IPS-NIHi11 (cell line): ENCODE results near the gene CFAP299.
A peak's percentile ranks its signal among the peaks of the same experiment; 100 is the strongest.

Experiments
- DNase-seq: peaks from one replicate; pipeline ENCODE4 v3.0.0; 2012; ENCODE audit warnings: mixed read lengths, low spot score

CFAP299 gene

DNA sequence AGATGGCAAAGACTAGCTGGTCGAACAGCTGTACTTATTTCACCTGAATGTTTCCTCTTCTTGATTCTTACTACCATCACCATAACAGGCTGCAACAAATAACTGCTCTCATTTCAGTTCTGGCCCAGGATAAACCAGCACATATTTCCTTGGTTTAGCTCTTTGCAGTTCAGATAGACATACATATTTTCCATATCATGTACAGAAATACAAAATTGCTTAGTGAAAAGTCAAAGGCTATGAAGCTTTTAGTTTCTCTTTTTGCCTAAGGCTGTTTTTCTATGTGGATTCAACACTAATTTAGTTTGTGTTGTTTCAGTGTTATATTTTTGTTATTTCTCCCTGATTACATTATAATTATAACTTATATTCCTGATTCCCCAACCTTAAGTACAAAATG lies 591.4 kb downstream of the CFAP299 start:
- DNase-seq = no peak

DNA sequence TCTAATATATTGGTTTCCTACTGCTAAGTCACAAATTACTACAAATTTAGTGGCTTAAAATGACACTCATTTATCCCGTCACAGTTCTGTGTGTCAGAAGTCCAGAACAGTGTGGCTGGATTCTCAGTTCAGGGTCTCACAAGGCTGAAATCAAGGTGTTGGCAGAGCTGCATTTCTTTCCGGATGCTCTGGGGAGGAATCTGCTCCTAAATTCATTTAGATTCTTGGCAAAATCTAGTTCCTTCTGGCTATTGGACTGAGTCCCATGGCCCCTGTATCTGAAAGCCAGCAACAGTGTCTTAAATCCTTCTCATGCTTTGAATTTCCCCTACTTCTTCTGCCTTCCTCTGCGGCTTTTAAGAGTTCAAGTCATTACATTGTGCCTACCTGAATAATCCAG lies 591.9 kb downstream of the CFAP299 start:
- no peak for DNase-seq

DNA sequence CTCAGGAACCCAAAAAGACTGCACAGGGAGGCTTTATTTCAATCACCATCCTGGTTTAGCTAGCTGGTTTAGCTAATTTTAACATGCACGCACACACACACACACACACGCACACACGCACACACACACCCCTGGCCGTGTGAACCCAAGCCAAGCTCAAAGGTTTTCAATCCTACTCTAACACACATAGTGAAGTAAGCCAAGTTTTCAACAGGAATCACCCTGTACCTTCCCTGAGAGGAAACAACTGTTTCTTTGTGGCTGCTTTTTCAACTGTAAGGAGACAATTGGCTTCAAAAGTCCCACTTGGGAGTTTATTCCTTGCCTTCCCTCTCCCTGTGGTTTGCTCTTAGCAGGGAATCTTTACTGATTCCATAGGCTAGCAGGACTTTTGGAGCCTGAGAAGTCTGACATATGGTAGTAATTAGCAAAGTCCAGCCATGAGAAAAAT lies 596.1 kb downstream of the CFAP299 start:
- no peak for DNase-seq

DNA sequence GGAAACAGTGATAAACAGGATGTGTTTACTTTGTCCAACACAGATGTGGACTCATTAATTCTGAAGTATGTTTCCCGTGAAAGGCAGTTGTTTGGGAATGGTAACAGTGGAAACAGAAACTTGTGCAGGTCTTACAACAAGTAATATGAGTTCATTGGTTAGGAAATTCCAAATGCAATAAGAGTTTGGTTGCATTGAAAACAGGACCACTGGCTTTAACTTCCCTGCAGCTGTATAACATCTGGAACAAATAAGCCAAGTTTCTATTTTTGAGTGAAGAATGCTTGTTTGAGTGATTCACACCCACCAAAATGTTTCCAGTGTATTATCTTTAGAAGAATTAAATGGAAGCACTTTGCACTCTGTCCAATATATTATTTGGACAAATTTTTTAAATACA lies 612.6 kb downstream of the CFAP299 start:
- DNase-seq = no peak

DNA sequence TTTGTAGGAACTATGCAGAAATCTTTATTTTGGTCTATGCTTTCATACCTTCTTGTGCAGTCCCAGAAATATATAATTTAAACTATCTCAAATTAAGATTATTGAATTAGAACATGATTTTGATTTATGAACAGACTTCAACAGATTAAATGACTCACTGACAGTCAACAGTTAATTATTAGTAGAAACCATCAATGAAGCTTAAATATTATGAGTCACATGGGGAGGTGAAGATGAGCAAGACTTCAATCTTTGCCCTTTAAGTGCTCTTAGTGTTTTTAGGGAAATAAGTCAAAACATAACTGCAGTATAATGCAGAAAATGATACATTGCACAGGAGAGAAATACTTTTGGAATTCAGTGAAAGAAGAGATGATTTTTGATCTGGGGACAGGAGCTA lies 613.5 kb downstream of the CFAP299 start:
- DNase-seq = no peak

DNA sequence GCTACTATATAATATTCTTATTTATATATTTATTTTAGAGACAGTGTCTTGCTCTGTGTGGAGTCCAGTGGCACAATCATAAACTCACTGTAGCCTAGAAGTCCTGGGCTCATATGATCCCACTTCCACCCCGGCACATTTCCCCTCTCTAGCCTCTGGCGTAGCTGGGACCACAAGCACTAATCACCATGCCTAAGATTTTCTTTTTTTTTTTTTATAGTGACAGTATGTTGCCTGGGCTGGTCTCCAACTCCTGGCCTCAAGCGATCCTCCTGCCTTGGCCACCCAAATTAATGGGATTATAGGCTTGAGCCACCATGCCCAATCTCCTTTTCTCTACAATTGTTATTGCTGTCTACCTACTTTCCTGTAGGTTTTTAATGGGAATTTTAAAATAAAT lies 620.9 kb downstream of the CFAP299 start:
- DNase-seq = no peak

DNA sequence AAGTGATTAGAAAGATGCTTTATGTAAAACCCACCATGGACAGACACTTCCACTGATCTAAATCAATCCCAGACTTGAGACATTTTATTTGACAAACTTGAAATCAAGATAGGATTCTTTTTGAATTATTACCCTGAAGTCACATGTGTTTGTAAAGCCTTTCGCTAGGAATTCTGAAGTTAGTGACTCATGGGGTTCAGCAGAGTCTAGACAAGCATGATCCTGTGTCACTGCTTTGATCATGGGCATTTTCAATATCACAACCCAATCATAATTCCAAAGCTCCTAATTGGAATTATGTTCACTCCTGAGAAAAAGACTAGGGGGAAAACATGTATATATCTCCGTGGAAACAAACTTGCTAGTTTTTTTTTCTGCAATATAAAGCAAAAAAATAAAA lies 627.5 kb downstream of the CFAP299 start:
- DNase-seq = no peak

DNA sequence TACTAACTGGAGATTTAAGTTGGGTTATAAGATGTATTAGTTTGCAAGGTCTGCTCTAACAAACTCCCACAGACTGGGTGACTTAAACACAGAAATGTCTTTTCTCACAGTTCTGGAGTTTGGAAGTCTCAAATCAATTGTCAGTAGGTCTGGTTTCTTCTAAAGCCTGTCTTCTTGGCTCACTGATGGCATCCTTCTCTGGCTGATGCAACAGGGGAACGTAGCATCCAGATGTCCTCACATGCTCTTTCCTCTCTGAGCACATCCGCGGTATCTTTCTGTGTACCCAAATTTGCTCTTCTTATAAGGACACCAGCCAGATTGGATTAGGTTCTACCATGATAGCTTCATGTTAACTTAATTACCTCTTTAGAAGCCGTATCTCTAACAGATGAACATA lies 631.8 kb downstream of the CFAP299 start:
- no peak for DNase-seq

DNA sequence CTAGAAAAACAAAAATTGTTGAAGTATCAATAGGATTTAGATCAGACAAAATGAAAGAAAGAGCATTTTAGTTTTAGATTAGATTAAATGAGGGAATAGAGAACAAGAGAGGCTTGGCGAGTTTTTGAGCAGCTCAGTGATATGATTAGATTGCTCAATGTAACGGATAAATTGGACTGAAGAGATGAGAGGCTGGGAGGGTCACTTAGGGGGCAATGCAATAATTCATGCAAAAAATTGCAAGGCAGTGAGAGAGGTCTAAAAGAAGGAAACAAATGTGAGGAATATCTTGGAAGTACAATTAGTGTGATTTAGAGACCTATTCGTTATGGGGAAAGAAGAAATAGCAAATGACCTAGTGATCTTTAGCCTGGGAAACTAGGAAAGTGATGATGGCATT lies 644.7 kb downstream of the CFAP299 start:
- no peak for DNase-seq

DNA sequence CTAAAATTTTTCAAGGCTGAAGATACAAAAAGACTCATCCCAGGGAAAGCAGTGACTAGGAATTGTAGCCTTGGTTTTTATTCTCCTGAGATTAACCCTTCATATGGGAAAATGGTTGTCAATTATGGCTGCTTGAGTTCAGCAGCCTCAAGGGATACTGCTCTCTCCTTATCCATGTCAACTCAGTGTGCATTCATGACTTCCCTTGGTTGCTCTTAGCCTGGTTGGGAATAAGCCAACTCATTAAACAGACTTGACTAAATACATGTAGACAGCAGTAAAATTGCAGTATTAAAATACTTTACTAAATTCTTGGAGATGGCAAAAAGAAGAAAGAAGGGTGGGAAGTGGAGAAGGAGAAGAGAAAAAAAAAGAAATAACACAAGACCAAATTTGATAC lies 650.5 kb downstream of the CFAP299 start:
- DNase-seq = no peak

DNA sequence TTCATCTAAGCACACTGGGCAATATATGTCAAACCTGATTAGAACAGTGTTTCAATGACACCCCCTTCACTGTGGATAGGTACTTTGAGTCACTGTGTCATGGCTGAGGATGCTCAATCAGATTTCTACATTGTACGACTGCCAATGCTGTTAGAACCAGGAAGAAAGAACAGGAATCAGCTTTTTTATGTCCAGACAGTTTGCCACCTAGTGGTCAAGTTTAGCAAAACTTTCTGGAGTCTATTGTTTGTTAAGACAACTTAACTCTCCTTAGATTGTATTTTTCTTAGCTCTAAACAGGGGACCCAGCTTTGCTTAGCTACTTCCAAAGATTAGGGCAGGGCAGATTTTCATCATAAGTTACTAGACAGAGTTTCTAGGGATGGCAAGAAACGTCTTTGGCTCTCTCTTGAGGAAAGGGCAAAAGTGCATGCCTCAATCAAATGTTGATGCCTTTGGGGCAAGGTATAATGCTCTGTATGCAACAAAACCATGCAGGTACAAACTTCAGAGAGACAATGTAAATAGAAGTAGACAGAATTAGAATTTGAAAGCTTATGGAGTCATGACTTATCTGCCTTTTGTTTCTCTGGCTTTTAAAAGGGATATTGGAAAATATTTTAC lies 654.5 kb downstream of the CFAP299 start:
- DNase-seq = peak; percentile 40

DNA sequence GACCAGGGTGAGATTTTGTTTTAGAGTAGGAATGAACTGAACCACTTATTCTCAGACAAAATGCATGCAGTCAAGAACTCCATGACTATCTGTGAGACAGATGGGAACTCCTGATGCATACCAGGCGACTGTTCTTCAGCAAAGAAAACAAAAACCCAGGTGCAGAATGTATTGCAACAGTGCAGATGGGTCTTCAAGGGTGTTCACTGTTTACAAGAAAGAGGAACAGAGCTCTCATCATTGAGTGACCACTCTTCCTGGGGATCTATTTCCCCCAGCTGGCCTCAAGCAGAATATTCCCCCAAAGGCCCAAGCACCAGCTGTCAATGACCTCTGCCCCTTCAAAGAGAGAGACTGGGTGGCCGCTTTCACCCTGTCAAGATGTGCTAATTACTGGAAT lies 655.3 kb downstream of the CFAP299 start:
- peak; percentile 7 for DNase-seq

DNA sequence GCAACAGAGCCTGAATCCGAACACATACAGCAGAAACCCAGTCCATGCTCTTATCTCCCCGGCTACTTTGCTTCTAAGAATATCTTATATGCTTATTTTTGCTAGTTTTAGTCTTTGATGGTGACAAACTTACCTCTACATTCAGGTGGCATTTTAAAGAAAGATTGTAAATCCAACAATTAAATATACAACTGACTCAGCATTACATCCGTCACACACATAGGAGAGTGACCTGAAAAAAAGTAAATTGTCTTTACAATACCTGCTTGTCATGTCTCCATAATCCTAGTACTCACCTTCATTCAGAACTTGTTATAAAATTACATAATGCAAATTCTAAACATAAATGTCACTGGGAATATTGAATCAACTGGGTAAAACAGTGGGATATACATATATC lies 664.4 kb downstream of the CFAP299 start:
- DNase-seq = no peak

DNA sequence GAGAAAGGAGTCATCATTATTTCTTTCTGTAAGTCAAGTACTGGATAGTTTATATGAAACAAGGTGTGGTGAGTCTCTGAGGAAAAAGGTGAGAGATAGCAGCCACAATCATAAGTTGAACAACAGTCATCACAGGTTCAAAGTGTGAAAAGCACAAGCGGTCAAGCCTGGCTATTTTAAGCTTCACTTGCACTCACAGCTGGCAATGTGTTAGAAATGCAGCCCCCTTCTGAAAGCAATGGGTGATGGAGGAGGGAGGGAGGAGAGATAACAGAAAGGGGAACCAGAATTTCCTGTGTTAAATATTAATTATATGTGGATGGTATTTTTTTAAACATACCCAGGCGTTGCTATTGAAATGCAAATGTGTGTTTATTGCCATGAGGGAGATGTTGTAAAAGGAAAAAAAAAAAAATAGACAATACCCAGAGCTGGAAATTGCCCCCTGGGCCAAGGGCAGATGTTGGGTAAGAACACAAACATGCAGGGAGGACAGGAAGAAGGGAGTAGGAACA lies 668.1 kb downstream of the CFAP299 start:
- no peak for DNase-seq

DNA sequence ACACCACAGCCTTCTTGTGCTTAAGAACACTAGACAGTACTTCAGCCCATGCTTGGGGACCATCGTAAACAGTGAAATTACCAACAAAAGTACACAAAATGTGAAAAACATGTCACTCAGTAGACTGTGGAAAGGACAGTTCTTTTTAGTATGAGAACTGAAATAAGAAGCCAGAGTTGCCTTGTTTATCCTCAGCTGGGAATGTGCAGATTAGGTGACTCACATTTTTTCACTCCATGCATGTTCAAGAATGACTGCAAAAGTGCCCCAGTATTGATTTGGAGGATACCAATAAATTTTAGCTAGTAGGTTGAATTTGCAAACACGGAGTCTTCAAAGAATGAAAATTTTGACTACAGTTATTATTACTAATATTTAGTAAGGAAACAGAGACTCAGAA lies 671.9 kb downstream of the CFAP299 start:
- no peak for DNase-seq
